ENCODE data around the gene UNKL. TPM values are rescaled to one million over a fixed set of nuclear protein-coding genes. Genes with fewer than 3 reads are reported as not detected.

The UNKL gene
- total RNA-seq, 1 donor from 2014 or later = 10.1 TPM

DNA sequence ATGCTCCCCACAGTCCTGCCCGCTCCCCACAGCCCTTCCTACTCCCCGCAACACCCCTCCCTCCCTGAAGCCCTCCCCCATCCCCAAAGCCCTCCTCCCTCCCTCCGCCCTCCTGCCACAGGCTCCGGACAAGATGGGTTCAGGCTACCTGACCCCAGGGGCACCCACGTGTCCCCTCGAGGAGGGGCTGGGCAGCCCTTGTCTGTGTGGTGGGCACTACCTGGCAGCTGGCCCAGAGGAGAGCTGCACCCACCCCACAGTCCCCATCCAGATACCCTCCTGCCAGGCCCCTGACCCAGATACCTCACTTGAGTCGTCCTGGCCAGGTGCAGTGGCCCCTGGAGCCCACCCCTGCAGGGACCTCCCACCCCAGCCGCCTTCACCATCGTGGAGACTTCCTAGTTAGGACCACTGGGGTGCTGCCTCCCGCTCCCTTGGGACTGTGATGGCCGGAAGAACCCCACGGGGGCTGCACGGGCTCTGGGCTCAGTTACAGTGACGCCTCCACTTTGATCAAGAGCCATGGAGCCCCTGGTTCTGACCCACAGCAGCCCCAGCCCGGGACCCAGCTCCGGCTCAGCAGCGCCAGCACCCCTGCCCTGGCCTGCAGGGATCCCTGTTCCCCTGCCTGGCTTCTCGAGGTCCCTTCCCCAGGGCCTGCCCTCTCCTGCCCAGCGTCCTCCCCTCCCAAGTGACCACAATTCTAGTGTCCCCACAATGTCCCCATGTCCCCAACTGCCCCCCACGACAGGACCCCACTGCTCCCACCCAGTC lies 17.2 kb upstream of the UNKL start:
- no peak for DNase-seq

DNA sequence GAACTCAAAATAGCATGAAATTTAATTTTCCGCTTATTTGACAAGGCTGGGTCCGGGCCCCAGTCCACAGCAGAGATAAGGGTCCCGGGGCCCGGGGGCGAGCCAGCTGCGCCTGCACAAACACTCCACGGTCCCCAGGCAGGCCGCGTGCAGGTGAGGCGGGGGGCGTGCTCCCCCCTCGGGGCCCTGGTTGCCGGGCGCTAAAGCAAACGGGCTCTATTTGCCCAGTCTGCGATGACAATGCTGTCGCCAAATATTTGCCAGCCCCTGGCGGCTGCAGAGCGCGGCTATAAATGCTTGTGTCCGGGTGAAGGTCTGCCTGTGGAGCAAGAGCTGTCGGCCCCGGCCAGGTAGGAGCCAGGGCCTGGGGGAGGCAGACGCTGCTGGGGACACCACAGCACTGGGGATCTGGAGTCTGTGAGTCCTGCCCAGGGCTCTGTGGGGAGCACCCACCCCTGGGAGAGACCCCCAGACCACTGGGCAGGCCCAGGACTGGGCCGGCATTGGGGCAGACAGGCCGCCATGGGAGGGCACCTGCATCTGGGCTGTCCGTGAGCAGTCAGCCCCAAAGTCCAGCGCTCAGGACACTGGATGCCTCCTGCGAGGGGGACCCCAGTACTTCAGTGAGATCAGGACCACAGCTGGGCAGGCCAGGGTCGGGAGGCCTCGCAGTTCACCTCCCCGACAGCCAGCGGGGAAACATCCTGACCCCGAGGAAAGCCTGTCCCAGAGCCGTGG lies 16.4 kb upstream of the UNKL start, which contains the start of gene PERCC1:
PERCC1 (plus strand) TSS at position 320 of the 738 bp plus-strand sequence. CDS start 1,516 bp downstream, outside the sequence.
- DNase-seq = no peak

DNA sequence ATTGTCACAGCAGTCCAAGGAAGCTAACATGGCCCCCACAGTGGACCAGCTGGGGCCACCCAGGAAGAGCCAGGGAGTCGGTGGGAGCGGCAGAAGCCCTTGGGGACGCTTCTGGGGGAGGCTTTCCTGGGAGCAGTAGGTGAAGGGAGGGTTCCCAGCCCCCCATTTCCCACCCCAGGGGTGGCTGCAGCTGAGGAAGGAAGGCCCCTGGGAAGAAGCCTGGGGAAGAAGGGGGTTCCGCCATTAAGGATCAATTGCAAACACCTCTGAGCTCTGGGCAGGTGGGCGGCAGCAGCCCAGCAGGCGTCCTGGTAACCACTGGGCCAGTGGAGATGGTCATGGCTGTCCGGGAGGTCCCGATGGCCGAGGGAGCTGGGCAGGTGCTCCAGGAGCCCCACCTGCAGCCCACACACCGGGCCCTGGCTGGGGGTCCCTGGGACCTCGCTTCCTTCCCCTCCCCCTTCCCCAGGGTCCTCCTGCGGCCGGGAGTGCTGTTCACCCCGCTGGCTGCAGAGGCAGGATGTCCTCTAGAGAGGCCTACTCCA lies 15.8 kb upstream of the UNKL start:
- DNase-seq = no peak

DNA sequence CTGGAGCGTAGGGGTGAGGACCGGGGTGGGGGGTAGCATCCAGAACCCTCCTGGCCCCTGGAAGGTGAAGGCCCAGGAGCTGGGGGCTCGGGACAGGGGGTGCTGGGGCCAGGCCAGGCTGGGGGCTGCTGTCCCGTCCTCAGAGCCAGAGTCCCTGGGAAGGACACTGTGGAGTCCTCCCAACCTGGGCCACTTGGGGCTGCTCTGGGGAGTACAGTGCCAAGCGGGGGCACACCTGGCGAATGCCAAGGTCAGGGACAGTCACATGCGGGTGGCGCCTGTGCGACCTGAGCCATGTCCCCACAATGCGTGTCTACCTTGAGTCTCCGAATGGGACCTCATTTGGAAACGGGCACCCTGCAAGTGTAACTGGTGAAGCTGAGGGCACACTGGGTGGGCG lies 15.1 kb upstream of the UNKL start:
- DNase-seq = no peak

DNA sequence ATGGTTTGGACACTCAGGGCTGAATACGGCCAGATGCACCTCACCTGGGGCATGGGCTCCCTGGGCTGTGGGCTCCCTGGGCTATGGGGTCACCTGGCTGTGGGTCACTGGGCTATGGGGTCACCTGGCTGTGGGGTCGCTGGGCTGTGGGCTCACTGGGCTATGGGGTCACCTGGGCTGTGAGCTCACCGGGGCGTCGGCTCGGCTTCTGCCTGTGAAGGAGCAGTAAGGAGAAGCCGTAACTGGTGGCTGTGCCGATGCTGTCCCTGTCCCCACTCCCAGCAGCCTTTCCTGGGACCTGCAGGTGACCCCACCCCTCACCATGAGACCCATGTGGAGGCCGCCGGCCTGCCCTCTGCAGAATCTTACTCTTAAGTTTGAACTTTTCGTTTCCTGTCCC lies 14.5 kb upstream of the UNKL start:
- no peak for DNase-seq

DNA sequence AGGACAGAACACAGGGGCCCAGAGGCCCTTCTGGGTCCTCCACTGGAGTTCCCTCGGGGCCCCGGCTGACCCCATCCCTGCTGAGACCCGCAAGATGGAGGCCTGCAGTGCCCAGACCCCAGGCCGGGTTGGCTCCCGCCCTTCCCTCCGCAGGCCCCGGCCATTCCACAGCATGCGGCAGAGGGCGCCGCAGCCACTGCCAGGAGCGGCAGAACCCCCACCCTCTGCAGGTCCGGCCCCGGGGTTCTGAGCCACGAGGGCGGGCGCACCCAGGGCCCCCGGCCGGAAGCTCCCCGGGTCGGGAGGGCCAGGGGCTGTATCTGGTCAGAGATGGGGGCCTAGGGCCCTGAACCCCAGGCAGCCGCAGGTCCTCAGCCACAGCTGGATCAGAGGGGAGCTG lies 14.0 kb upstream of the UNKL start:
- no peak for DNase-seq

DNA sequence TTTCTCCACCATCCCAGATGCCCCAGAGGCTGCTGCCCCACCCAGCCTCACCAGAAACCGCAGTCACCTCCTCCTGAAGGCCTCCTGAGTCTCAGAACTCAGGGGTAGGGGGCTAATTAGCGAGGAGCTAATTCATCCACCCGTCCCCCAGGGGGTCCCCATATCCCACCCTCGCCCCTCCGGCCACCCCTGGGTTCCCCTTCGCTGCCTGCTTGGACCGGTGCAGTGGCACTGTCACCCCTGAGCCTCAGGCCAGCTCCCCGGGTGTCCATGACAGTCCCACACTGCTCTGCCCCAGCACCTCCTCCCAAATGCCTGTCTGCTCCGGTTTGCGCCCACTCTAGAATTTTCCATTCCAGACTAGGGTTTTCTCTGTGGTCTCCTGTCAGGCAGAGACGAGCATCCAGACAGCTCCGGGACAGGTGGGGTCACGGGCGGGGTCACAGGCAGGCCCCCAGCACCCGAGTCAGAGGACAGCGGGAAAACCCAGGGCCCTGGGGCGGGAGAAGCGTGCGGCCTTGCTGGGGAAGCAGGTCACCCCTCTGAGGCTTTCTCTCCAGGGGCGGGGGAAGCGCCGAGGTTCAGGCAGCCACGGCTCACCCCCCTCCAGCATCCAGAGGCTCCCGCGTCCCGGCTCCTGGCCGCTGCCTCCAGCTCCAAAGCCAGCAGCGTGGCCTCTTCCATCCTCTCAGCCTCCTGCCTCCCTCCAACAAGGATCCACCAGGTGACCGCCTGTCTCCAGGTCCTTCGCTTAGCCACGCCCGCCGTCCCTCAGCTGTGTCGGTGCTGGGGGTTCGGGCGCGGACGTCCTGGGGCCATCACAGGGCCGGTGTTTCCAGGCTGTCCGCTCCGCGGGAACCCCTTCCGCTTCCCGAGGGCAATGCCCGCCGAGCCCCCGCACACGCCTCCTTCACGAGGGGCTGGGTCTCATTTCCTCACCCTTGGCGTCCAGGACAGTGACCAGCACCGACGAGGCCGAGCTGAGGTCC lies 13.3 kb upstream of the UNKL start:
- no peak for DNase-seq

DNA sequence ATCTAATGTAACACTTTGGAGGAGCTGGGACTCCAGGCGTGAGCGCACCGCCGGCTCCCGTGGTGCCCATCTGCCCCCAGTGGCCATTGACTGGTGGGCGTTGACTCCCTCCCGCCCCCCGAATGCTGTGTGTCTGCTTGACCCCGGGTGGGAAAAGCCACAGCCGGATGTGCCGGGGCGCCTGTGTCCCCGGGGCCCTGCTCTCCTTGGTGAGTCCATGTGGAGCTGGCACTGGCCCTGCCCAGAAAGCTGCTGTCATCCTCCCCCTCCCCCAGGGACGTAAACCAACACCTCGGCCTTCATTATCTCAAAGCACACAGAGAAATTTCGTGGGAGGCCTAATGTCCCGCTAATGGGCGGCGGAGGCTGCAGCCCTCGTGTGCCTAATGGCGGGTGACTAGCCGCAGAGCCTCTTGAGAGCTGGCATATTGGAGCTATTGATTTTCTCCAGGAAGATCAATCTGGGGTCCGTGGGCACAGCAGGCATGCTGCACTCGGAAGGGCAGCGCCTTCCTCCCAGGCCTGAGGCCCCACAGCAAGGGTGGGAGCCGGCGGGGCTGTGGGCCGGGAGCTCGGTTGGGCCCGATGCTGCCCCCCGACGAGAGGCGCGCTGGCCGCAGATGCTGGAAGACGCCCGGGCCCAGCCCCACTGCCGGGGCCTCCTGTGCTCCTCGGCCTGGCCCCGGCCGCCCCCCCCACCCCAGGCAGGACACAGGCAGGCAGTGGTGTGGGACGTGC lies 12.4 kb upstream of the UNKL start:
- DNase-seq = no peak

DNA sequence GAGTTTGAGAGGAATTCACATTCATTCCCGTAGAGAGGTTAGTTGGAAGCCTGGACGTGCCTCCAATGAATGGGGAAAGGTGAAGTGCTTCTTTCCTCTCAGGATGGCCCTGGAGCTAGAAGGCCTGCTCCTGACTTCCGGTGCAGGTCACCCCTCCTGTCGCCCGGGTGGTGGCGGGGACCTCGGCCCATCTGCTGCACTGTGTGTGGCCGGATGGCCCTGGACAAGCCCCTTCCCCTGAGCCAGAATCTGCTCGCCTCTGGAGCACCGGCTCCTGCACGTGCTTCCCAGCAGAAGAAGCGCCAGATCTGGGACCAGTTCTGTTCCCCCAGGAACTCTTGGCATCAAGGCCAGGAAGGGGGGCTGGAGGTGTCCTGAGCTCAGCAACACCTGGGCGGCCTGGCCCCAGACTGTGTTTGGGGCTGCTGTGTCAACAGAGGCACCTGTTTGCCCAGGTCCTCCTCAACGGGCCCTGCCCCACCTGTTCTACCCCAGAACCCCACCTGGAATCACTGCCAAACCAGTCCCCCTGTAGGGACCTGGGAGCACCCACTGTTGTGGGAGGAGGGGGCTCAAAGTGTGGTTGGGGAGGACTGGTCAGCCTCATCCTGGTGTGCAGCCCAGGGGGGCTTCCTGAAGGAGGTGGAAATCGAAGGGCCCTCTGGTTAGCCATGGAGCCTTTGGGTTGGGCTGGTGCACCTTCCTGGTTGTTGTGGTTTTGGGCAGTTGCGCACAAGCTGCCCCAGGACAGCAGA lies 11.3 kb upstream of the UNKL start:
- no peak for DNase-seq

DNA sequence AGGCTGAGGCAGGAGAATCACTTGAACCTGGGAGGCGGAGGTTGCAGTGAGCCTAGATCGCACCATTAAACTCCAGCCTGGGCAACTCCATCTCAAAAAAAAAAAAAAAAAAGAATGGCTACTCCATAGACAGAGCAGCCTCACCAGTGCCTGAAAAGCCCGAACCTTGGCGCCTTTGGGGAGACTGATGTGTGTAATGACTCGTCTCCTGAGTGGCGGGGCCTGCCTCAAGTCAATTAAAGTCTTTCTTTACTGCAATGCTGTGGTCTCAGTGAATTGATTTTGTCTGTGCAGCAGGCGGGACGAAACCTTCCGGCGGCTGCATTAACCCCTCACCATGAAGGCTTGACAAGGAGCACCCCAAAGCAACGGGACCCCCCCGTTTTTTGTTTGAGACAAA lies 9.5 kb upstream of the UNKL start:
- DNase-seq = no peak

DNA sequence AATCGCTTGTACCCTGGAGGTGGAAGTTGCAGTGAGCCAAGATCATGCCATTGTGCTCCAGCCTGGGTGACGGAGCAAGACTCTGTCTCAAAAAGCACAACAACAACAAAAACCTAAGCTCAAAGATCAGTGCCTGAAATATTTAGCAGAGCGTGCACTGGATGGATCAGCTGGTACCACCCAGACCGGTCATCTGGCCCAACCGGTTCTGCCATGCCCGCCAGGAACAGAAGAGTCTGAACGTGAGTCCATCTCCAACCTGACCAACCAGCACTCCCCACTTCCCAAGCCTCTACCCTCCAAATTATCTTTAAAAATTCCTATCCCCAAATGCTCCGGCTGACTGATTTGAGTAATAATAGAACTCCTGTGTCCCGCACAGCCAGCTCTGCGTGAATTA lies 7.6 kb upstream of the UNKL start:
- no peak for DNase-seq

DNA sequence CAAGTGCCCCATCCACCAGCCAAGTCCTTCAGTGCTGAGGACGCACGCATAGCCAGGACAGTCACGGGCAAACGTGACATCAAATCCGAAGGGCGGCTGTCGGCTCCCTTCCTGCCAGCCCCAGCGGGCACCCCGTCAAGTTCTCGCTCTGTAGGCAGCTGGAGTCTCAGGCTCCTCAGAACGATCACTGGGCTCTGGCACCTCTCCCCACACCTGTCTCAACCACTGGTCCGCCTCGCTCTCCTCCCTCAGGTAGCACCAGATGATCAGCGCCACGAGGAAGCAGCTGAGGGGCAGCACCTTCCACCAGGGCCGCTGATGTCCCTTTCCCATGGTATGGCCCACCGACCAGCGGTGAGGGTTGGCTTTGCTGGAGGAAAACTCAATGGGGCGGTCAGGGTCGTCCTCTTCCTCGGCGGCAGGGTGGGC lies 5.6 kb upstream of the UNKL start:
- DNase-seq = no peak

DNA sequence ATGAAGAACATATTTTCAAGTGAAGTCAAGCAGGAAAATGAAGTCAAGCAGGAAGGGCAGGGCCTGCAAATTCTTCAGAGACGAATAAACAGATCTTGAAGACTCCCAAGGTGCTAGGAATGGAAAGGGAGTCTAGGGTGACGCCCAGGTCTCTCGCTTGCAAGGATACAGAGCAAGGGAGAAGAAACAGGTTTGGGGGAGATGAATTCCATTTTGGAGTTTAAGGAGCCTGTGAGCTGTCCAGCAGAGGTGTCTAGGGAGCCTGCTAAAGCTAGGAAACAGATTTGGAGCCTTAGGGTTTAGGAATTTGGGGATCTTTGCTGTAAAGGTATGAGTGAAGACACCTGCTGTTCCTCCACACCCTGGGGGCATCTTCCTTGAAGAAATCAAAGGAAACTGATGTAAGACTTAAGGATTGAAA lies 2.0 kb upstream of the UNKL start:
- DNase-seq = no peak

DNA sequence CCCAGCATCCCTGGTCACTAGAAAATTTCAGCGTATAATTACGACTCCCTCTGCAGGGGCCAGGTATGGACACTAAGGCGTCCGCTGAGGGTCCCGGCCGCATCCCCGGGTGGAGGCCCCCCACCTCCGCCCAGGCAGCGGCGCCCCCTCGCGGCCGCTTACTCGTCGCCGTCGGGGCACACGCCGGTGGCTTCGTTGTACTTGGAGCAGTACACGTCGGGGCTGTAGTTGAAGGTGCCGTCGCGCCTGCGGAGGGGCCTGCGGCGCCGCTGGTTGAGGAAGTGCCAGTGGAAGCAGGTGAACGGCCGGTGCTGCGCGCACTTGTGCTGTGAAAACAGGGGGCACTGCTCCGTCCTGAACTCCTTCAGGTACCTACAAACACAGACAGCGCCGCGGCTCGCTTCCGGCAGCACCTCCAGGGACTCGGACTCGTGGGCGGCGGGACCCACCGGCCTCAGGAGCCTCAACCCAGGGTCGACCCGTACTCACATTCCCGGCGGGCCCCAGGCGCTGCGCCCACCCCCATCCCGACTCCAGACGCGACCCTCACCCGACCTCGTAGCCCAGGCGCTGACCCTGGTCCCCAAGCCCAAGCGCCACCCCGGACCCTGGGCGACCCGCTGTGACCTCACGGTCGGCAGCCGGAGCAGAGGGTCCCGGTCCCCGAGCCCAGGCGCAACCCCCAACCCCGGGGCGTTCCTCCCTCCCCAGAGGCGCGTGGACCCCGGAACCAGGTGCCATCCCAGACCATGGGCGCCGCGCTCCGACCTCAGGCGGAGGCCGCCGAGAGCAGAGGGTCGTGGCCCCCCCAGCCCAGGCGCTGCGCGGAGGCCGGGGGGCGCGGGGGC lies 596 bp downstream of the UNKL start:
- DNase-seq = no peak

DNA sequence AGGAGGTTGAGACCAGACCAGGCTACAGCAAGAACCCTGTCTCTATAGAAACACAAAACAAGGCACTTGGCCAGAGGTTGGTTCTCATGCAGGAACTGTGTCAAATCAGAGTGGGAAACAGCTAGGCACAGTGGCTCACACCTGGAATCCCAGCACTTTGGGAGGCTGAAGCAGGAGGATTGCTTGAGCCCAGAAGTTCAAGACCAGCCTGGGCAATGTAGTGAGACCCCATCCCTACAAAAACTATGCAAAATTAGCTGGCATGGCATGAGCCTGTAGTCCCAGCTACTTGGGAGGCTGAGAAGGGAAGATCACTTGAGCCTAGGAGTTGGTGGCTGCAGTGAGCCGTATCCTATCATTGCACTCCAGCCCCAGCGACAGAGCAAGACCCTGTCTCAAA lies 1.7 kb downstream of the UNKL start:
- no peak for DNase-seq

DNA sequence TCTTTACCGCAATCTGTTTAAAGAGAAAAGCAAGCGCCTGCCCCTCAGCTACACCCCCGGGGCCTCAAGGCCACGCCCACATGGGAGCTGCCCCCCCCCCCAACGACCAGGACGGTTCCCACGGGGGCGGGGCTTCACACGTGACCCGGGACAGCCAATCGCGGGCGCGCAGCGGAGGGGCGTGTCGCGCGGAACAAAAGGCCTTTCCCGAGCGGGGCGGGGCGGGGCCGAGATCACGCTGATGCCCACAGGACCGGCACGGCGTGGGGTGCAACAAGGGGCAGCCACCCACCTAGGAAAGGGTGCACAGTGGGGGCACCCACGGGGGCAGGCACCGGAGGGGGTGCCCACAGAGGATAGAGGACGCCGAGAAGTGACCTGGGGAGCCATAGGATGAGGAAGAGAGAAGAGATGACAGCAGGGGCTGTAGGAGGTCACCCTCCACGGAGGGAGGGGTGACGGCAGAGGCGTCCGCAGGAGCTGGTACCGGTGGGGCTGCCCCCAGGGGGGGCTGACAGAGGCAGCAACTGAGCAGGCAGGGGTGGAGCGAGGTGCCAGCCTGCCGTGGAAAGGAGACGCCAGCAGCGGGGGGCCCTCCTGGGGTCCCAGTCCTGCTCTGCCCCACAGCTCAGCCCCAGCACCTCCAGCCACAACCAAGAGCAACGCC lies 6.2 kb downstream of the UNKL start:
- peak; percentile 88 for DNase-seq

DNA sequence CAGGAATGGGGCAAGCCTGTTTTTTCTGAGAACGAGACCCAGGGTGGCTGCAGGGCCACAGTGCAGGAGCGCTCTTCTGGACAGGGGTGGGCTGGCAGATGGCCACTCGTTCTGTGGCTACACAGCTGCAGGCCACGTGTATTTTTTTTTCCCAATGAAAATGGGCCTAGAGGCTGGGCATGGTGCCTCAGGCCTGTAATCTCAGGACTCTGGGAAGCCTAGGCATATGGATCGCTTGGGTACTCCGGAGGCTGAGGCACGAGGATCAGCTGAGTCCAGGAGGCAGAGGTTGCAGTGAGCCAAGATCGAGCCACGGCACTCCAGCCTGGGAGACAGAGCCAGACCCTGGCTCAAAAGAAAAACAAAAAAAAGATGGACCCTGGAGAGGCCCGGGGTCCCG lies 6.8 kb downstream of the UNKL start:
- no peak for DNase-seq

DNA sequence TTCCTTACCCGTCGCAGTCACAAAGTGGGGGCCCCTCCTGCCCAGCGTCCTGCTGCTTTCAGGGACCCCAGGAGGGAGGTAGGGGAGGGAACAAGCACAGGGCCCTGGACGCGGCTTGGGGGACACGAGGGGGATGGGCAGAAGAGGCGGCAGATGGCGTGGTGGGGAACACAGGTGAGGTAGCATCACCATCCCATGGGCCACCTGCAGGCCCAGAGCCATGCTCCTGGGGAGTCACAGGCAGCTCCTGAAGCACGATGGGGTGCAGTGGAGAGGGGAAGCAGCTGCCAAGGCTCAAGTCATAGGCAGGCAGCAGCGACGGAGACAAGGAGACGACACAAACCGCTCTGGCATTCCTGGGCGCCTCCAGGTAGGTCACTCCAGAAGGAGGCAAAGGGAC lies 10.8 kb downstream of the UNKL start:
- DNase-seq = no peak

DNA sequence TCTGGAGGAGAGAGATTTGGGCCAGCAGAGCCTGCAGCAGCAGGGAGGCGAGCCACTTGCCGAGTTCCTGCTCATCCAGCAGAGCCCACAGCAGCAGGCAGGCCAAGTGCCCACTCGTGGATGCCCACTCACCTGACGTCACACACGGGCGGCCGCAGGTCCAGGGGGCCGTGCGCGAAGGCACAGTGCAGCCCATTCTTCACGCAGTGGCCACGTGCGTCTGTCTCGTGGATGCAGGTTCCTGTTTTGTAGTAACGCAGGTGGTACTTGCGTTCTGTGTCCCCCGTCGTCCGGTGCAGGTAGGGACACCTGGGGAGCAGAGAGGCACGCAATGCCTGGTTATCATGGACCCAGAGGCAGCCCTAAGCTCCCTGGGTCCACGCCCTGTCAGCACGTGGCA lies 11.5 kb downstream of the UNKL start:
- DNase-seq = no peak

Measured in occipital lobe (tissue), 2 donors.